HG03066 (cell line): ENCODE data around the gene IHH.

Source experiments
- ATAC-seq: cut with Tn5 transposase; IDR thresholded peaks from one replicate; pipeline ENCODE4 v1.9.1; 2021; ENCODE audit warnings: low read depth; ENCODE audit not compliant: unreplicated experiment

The IHH gene

DNA sequence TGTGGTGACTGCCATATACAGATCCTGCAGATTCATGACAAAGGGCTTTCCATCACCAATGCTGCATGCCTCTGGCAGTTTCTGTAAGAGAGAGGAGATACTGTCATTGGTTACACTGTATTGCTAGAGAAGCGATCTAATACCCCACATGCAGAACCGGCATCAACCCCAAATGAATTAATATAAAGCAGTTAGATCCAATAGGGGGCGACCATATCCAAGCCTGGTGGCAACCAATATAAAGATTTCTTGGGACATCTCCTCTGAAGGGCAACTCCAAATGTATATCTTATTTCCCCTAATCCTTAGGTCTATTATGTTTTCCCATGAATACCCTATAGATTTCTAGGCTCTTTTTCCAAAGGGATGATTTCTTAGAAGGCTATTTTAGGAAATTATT lies 17.4 kb upstream of the IHH start:
- no peak for ATAC-seq

- no peak for ATAC-seq
These were observed 15.5 kb upstream of the IHH start for GRCh38 chr2:219076253-219076652.

- no peak for ATAC-seq
These were observed 12.8 kb upstream of the IHH start for GRCh38 chr2:219073413-219074129.

DNA sequence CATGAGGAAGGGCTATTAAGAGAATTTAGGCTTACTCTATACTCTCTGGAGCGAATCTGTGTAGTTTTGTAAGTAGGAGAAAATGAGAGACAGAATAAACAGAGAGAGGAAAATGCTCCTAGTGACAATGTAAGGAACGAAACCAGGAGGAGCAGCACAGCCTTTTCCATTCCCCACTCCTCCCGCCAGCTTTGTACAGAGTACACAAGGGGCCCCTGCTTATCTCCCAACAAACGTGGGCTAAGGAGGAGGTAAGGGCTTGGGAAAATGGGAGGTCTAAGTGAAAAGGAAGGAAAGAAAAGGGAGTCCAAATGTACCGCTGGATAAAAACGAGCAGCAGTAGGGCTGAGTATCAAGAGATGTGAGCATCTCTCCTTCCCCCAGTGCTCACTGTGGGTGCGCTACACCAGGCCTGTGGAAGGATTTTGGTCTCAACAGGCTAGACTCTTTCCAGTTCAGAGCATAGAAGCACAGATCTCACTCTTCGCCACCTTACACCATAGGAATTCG lies 12.1 kb upstream of the IHH start:
- ATAC-seq: no peak

GRCh38 chr2:219071131-219071816 lies 10.6 kb upstream of the IHH start:
- ATAC-seq: no peak

DNA sequence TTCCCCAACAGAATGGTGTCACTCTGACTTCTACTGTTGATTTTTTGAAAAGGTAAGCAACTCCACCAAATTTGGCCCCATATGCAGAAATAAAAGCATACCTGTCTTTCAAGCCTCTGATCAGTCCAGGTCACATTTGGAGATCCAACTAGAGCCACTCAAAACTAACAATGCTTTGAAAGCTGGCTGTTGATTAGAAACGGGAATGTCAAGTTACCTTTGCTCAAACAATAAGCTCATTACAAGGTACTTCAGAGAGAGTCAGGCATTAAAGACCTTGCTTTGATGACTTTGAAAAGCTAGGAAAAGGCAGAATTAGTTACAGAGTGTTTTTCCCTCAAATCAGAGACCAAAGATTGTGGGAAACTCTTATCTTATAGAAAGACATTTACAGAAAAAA lies 4.8 kb upstream of the IHH start:
- ATAC-seq: no peak

DNA sequence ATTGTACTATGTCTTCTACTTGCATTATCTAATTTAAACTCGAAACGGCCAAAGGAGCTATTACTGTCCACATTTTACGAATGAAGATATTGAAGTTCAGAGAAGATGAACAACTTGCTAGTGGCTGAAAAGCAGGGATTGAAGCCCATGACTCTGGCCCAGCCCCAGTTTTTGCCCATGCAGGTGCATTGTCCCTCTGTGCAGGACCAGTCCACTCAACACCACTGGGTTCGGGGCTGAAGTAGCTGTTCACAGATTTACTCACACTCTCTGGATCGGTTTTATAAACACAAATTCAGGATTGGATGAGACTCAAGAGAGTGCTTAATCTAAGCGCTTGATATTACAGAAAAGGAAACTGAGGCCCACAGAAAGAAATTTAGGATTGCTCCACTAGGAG lies 1.4 kb upstream of the IHH start:
- ATAC-seq: no peak

DNA sequence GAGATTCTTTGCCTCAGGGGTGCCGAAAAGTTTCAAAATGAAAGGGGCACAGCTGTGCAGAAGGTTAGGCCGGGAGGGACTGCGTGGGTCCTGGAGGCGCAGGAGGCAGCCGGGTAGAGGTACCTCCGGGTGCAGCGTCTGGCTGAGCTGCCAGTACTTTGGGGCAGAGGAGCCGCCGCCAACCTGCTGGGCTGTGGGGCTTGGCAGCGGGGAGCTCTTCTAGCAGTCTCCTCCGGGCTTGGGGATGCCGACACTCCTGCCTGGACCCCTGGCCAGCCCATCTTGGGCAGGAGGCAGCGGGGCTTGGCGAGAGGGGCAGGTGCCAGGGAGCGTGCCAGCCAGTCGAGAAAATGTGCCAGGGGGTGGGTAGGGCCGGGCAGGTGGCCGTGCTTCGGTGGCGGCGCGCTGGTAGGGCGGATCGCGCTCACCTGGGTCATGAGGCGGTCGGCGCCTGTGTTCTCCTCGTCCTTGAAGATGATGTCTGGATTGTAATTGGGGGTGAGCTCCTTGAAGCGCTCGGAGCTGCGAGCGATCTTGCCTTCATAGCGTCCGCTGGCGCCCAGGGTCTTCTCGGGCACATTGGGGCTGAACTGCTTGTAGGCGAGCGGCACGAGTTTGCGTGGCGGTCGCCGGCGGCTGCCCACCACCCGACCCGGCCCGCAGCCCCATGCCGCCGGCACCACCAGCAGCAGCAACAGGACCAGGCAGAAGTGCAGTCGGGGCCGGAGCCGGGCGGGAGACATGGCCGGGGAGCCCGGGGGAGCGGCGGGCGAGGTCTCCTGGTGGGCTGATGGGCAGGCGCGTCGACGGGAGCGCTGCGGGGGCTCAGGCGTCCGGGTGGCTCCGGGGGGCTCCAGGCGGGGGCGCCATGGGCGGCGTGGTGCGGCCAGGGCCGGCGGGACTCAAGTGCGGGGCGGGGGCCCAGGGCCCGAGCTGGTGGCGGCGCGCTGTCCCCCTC lies 717 bp downstream of the IHH start:
- no peak for ATAC-seq

DNA sequence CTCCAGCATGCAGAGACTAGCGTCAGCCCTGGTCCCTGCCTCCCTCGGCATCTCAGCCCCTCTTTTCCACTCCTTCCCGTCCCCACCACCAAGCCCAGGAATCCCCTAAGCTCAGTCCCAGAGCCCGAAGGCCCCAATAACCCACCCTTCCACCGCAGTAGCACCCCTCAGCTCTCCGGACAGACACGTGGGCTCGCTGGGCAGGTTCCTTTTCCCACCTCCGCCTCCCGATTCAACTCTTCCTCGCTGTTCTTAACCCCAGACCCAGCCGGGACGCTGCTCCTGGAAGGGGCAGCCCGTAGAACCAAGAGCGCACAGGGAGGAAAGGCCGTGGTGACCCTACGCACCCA lies 1.4 kb downstream of the IHH start:
- no peak for ATAC-seq

- no peak for ATAC-seq
These were observed 2.0 kb downstream of the IHH start for GRCh38 chr2:219058541-219059374.

DNA sequence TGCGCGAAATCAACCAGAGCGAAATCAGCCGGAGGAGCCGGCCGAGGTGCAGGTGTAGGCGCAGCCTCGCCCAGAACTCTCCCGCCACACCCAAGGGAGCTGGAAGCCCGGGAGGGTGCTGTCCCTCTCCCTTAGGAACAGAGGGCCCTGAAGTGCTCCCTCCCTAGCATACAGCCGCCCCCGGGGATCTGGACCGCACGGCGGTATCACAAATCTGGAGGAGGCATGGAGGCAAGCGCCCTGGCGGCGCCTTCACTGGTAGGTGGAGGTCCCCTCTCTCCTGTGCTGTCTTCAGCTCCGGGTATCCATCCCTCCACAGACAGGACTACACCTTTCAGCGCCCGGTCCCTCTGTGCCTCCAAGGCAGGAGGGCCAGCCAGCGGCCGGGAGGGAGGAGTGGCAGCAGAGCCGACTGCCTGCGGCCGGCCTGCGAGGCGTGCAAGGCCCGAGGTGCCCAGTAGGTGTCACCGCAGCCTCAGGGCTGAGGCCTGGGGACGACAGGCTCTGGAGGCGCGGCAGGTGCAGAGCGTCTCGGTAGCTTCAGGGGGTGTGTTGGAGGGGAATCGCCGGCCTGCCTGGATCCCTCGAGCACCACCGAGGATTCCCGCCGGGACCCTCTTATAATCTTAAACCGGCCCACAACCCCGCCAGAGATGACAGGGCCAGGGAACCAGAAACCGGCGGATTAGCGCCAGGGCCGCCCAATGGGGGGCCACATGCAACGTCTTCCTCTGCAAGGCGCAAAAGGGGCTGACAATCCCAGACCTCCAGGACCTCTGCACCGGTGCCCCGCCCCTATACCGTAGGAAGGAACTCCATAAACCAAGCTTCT lies 2.8 kb downstream of the IHH start:
- peak; percentile 83 for ATAC-seq

GRCh38 chr2:219056896-219057708 lies 3.6 kb downstream of the IHH start:
- ATAC-seq: no peak

DNA sequence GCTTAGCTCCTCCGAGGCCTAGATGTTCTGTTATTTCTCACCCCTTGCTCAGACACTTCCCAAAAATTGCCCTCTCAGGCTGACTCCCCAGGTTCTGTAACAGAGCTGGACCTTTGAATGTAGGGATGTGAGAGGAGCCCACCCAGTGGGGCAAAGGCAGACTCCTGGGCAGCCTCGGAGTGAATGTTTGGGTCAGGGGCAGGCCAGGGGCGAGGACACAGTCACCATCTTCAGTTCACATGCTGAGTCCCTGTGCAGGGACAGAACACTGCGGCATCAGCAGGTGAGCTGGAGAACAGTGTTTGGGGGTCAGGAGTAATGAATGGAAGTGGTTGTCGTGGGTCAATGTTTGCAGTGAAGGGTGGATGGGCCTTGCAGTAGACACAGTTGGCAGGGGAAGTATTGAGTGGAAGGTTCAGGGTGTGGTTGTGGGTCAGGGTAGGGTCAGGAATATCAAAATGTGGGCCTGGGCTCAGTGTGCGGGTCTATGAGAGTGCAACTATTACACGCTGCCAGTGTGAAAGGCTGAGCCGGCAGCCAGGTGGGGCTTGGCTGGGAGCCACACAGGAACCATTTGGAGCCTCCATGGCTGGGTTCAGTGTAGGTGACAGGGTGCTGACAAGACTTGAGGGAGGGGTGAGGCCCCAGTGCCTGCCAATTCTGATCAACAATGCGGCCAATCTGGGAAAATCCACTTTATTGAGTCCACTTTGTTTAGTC lies 4.4 kb downstream of the IHH start:
- no peak for ATAC-seq

DNA sequence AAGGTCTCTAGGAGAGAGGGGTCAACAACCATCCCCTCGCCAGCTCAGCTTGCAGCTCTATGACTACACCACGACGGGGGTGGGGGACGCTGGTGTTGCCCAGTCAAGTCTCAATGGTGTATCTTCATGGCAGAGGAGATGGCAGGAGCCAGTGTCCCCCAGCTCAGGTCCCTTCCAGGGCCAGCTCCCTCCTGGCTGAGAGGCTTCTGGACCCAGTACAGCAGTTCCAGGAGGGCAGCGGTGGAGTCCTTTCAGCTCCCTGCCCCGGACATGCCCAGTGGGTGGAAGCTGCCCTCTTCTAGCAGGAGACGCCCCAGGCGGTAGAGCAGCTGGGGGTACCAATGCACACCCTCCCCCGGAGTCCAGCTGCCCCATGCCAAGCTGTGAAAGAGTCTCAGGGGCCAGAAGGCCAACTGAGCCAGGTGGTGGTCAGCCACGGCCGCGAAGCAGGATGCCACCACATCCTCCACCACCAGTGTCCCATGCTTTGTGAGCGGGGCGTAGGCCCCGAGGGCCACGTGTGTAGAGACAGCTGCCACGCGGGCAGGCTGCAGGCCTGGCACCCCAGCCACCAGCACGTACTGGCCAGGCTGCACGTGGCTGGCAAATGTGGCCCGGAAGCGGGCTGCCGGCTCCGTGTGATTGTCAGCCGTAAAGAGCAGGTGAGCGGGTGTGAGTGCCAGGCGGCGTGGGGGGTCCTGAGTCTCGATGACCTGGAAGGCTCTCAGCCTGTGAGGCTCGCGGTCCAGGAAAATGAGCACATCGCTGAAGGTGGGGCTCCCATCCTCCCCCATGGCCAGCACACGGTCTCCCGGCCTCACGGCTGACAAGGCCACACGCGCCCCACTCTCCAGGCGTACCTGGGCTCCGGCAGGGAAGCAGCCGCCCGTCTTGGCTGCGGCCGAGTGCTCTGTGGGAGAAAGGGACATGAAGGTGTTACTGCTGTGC lies 5.5 kb downstream of the IHH start:
- no peak for ATAC-seq

GRCh38 chr2:219049282-219049681 lies 11.4 kb downstream of the IHH start:
- ATAC-seq: no peak

GRCh38 chr2:219045937-219046550 lies 14.7 kb downstream of the IHH start:
- no peak for ATAC-seq
